GM12878 (cell line): ENCODE measurements around the gene CXCR6. TPM values are rescaled to one million over a fixed set of nuclear protein-coding genes. Genes with fewer than 3 reads are reported as not detected.

Experiments used
- ATAC-seq: fragments of 200-7000 bp; cut with Tn5 transposase; 3 replicates; pipeline ENCODE4 v1.9.1; 2020; ENCODE audit warnings: mild to moderate bottlenecking, moderate library complexity
- BruUV-seq: library from RNA; stranded (reverse); fragments of 400-500 nt; replicated peaks from 2 replicates; lab custom pipeline; 2021; lab: Mats Ljungman, UMichigan
- CTCF ChIA-PET: fragments of 300-600 bp; sonication (Branson Sonifier 250); formaldehyde crosslinking; extraction: SDS; loops from one replicate; lab custom pipeline; 2021; ENCODE audit warnings: inconsistent platforms; lab: Yijun Ruan, JAX
- POLR2A ChIA-PET: fragments of 350-600 bp; formaldehyde crosslinking; extraction: SDS; loops from one replicate; lab custom pipeline; 2021; ENCODE audit warnings: inconsistent platforms; lab: Charles Lee
- RAD21 ChIA-PET: fragments of 300-600 bp; sonication (Branson Sonifier 250); formaldehyde crosslinking; loops from one replicate; lab custom pipeline; 2023; ENCODE audit warnings: antibody characterized with exemption; ENCODE audit not compliant: unreplicated experiment; lab: Charles Lee
- SMC1A ChIA-PET: fragments of 300-600 bp; sonication (Branson Sonifier 250); formaldehyde crosslinking; loops from one replicate; lab custom pipeline; 2023; ENCODE audit not compliant: unreplicated experiment, uncharacterized antibody; lab: Charles Lee
- DNase-seq: peaks from one replicate; pipeline ENCODE4 v3.0.0-alpha.2; 2011; ENCODE audit warnings: low read depth, low spot score
- FAIRE-seq: peaks from 3 replicates; lab custom pipeline; 2011; peaks lifted over from hg19 to GRCh38; lab: Jason Lieb, UNC
- H2AFZ ChIP-seq: 2 replicates; pipeline ENCODE4 v1.6.0; 2011; ENCODE audit warnings: low read depth, low read length, control low read depth; ENCODE audit not compliant: control insufficient read depth
- H3K27ac ChIP-seq: 2 replicates; pipeline ENCODE4 v1.5.1; 2011; ENCODE audit warnings: control low read depth; ENCODE audit not compliant: control insufficient read depth, insufficient read depth
- H3K27me3 ChIP-seq, 2 experiments: replicated peaks in 1 of 2; 2 replicates each; pipeline versions ENCODE4 v1.6.0 to v1.6.1; 2011; ENCODE audit warnings: low read length in 1 of 2; ENCODE audit not compliant: control insufficient read depth in 2 of 2, insufficient read depth in 2 of 2
- H3K36me3 ChIP-seq, 2 experiments: 2 replicates each; pipeline ENCODE4 v1.5.1; 2011; ENCODE audit warnings: low read length in 1 of 2; ENCODE audit not compliant: control insufficient read depth in 2 of 2, insufficient read depth in 2 of 2
- H3K4me1 ChIP-seq: 2 replicates; pipeline ENCODE4 v1.6.1; 2011; ENCODE audit warnings: mild to moderate bottlenecking, low read length, moderate library complexity, mixed read lengths; ENCODE audit not compliant: control insufficient read depth, insufficient read depth
- H3K4me2 ChIP-seq: 2 replicates; pipeline ENCODE4 v1.6.0; 2011; ENCODE audit warnings: control low read depth; ENCODE audit not compliant: control insufficient read depth, insufficient read depth
- H3K4me3 ChIP-seq: fragments of 200-600 bp; sonication (generic); 2 replicates; pipeline ENCODE4 v1.5.1; 2016
- H3K79me2 ChIP-seq: 2 replicates; pipeline ENCODE4 v1.6.0; 2011; ENCODE audit warnings: low read length; ENCODE audit not compliant: control insufficient read depth, insufficient read depth
- H3K9ac ChIP-seq: 2 replicates; pipeline ENCODE4 v1.8.0; 2011; ENCODE audit warnings: low read length, control low read depth, mixed read lengths; ENCODE audit not compliant: control insufficient read depth, insufficient read depth
- H3K9me3 ChIP-seq: replicated peaks from 3 replicates; pipeline ENCODE4 v1.5.1; 2011; ENCODE audit warnings: mild to moderate bottlenecking, low read length; ENCODE audit not compliant: control insufficient read depth, insufficient read depth
- H4K20me1 ChIP-seq: 2 replicates; pipeline ENCODE4 v1.6.0; 2011; ENCODE audit not compliant: control insufficient read depth, insufficient read depth
- CEBPB ChIP-seq, 2 experiments: fragments of 150-350 bp in 1 of 2; IDR thresholded peaks; 2 replicates each; pipeline ENCODE4 v1.6.1; 2012 to 2014; ENCODE audit warnings: low read depth in 2 of 2, low read length in 2 of 2, borderline replicate concordance in 1 of 2, inconsistent platforms in 1 of 2
- CHD4 ChIP-seq: fragments of 200-600 bp; sonication (generic); IDR thresholded peaks from 2 replicates; pipeline ENCODE4 v1.6.1; 2016; ENCODE audit warnings: mild to moderate bottlenecking
- GABPA ChIP-seq: IDR thresholded peaks from 2 replicates; pipeline ENCODE4 v1.6.1; 2014; ENCODE audit warnings: antibody characterized with exemption, low read depth, mild to moderate bottlenecking, inconsistent platforms
- HDAC6 ChIP-seq: fragments of 200-600 bp; sonication (generic); IDR thresholded peaks from one replicate; pipeline ENCODE4 v1.8.0; 2017; ENCODE audit warnings: antibody characterized with exemption; ENCODE audit not compliant: unreplicated experiment
- HDGF ChIP-seq: fragments of 450-650 bp; IDR thresholded peaks from 2 replicates; pipeline ENCODE4 v1.6.1; 2016; ENCODE audit warnings: antibody characterized with exemption
- IRF3 ChIP-seq: fragments of 450-650 bp; IDR thresholded peaks from 2 replicates; pipeline ENCODE4 v1.6.1; 2014; ENCODE audit warnings: mild to moderate bottlenecking
- KDM1A ChIP-seq: fragments of 200-600 bp; sonication (generic); IDR thresholded peaks from 2 replicates; pipeline ENCODE4 v1.6.1; 2016; ENCODE audit warnings: borderline replicate concordance
- NR2C2 ChIP-seq: IDR thresholded peaks from 2 replicates; pipeline ENCODE4 v1.6.1; 2011; ENCODE audit warnings: borderline replicate concordance, low read depth; ENCODE audit not compliant: control insufficient read depth, insufficient read length
- NRF1 ChIP-seq: conservative IDR thresholded peaks from 2 replicates; pipeline ENCODE4 v1.6.1; 2011; ENCODE audit warnings: mild to moderate bottlenecking, low read depth, low read length, improper control_type of control experiment
- POLR2A ChIP-seq: IDR thresholded peaks from 2 replicates; pipeline ENCODE4 v1.6.1; 2011; ENCODE audit warnings: low read depth, mild to moderate bottlenecking, low read length
- POU2F2 ChIP-seq: IDR thresholded peaks from 3 replicates; pipeline ENCODE4 v1.6.1; 2011; ENCODE audit warnings: low read depth, mild to moderate bottlenecking, low read length, borderline replicate concordance
- RELA ChIP-seq: fragments of 450-650 bp; IDR thresholded peaks from 2 replicates; pipeline ENCODE4 v1.8.0; 2014; ENCODE audit warnings: borderline replicate concordance; ENCODE audit not compliant: partially characterized antibody
- RELB ChIP-seq: fragments of 450-650 bp; IDR thresholded peaks from 2 replicates; pipeline ENCODE4 v1.6.1; 2017; ENCODE audit warnings: low read depth, mild to moderate bottlenecking, moderate library complexity
- SIN3A ChIP-seq: IDR thresholded peaks from 2 replicates; pipeline ENCODE4 v1.6.1; 2012; ENCODE audit warnings: low read depth, low read length, improper control_type of control experiment
- SPI1 ChIP-seq: IDR thresholded peaks from 2 replicates; pipeline ENCODE4 v1.6.1; 2011; ENCODE audit warnings: low read depth, mild to moderate bottlenecking, low read length, moderate library complexity, borderline replicate concordance; ENCODE audit not compliant: insufficient read depth
- TCF7 ChIP-seq: IDR thresholded peaks from 2 replicates; pipeline ENCODE4 v1.6.1; 2014; ENCODE audit warnings: antibody characterized with exemption, borderline replicate concordance
- USF1 ChIP-seq: IDR thresholded peaks from 2 replicates; pipeline ENCODE4 v1.6.1; 2011; ENCODE audit warnings: borderline replicate concordance, low read depth, mild to moderate bottlenecking, moderate library complexity, mixed read lengths, low read length; ENCODE audit not compliant: insufficient read depth; ENCODE audit errors: extremely low read length
- WGBS: methylation state at CpG from one replicate; pipeline ENCODE4 v1.1.6; 2016; ENCODE audit warnings: low lambda C conversion rate; ENCODE audit not compliant: insufficient replicate concordance, insufficient coverage; ENCODE audit errors: missing lambda C conversion rate; 5-methylcytosine and 5-hydroxymethylcytosine counted together
- in situ Hi-C: fragments of 300-500 bp; cut with MboI; formaldehyde crosslinking; loops from 9 replicates; pipeline ENCODE4 v1.14.3; 2018; ENCODE audit warnings: mixed read lengths
- intact Hi-C: fragments of 100-400 bp; cut with micrococcal nuclease; formaldehyde crosslinking; loops from one replicate; pipeline ENCODE4 v1.14.2; 2022; ENCODE audit not compliant: unreplicated experiment
- polyA plus RNA-seq, 11 experiments: library from polyadenylated mRNA; depleted of rRNA in 4 of 11; unstranded in 6 of 11; stranded (reverse) in 5 of 11; fragments of >200 nt; fragmentation: Nextera tagmentation in 4 of 11; fragmentation: Illumina TruSeq in 1 of 11; extraction: Ambion mirVana in 4 of 11; extraction: Trizol in 1 of 11; gene quantifications; 1 replicate in 1 of 11; 2 replicates in 10 of 11; pipeline versions ENCODE4 v1.2.1 to v1.2.3, GENCODE V29; 2011 to 2016; ENCODE audit warnings: inconsistent platforms in 2 of 11, missing spikeins in 2 of 11, low read depth in 1 of 11
- total RNA-seq, 4 experiments: library from RNA; depleted of rRNA in 3 of 4; stranded (reverse); fragments of >200 nt in 3 of 4; fragmentation: Illumina TruSeq in 1 of 4; extraction: Trizol in 1 of 4; gene quantifications; 2 replicates each; pipeline versions ENCODE4 v1.2.1 to v1.2.3, GENCODE V29; 2013 to 2021

Gene CXCR6
- total and polyA plus RNA-seq, 10 of the 15 experiments (the other 5 are each of a cell fraction or from before 2014, with no cell fraction given) = 0.04 to 0.20 (median 0.12) TPM; not detected in 5

- 96% methylated on average over 5 of the region's 6 CpGs for WGBS
- TF ChIP-seq CEBPB (IDR thresholded peaks at IDR 0.05; ENCODE audit: borderline replicate concordance in 1 of 2, low read depth in 2 of 2, low read length in 2 of 2) = no peak
- no peak for TF ChIP-seq IRF3
- TF ChIP-seq USF1 = no peak
- no peak for TF ChIP-seq TCF7
- no peak for TF ChIP-seq GABPA
- no peak for TF ChIP-seq NR2C2
- TF ChIP-seq HDAC6 = no peak
- no peak for TF ChIP-seq KDM1A
- TF ChIP-seq POLR2A = no peak
- TF ChIP-seq RELB = no peak
- TF ChIP-seq HDGF = no peak
- TF ChIP-seq CHD4 = no peak
- no peak for TF ChIP-seq RELA
- no peak for TF ChIP-seq NRF1
- no peak for TF ChIP-seq SPI1
- no peak for TF ChIP-seq SIN3A
- no peak for TF ChIP-seq POU2F2
- ChIA-PET RAD21 (interaction anchor here (0.7 kb wide), 1 partner anchor 52 kb away, joined by 3 read pairs; no protein-coding TSS in a partner anchor), CTCF (interaction anchor here (1.1 kb wide), 1 partner anchor 85 kb away, joined by 4 read pairs; no protein-coding TSS in a partner anchor), SMC1A (interaction anchor here (0.9 to 1.8 kb wide), 2 partner anchors 10 to 18 kb away, joined by 5 read pairs; no protein-coding TSS in a partner anchor), POLR2A (no interaction called here)
- peaks cover 16% of the 10 kb centered on the region for H3K79me2 ChIP-seq
- H3K36me3 ChIP-seq = no peaks in the 10 kb centered on the region
- BruUV-seq = no TSS peak
- in situ Hi-C loops (no loop called here), intact Hi-C loops (no loop called here)
- no peaks in the 10 kb centered on the region for H3K27me3 ChIP-seq
- no peak overlapping the region for H3K27ac ChIP-seq
- H3K4me3 ChIP-seq = no peak overlapping the region
- DNase-seq (no peak), FAIRE-seq (no peak), ATAC-seq (no peak)
- no peak overlapping the region for H3K9ac ChIP-seq
- H3K4me1 ChIP-seq = peaks cover 30% of the 10 kb centered on the region
- H2AFZ ChIP-seq = no peak overlapping the region
- no peaks in the 10 kb centered on the region for H3K9me3 ChIP-seq
- H4K20me1 ChIP-seq = no peaks in the 10 kb centered on the region; the same call in 1 of the 2 replicates
- no peak overlapping the region for H3K4me2 ChIP-seq
Observed at GRCh38 chr3:45991341-45991740, 48.1 kb downstream of the CXCR6 start.
